CD4-positive, alpha-beta T cell treated with Interleukin-10 for 1 hour (primary cell): Measurements from ENCODE around the gene RAB5B.
"Not testable (repeated sequence)": the region's sequence is repeated elsewhere in the genome, so short reads cannot be mapped to it uniquely, and the experiment has no call there.

Source experiments
- DNase-seq: peaks from one replicate; pipeline ENCODE4 v3.0.0-alpha.2; 2020

Gene RAB5B

DNA sequence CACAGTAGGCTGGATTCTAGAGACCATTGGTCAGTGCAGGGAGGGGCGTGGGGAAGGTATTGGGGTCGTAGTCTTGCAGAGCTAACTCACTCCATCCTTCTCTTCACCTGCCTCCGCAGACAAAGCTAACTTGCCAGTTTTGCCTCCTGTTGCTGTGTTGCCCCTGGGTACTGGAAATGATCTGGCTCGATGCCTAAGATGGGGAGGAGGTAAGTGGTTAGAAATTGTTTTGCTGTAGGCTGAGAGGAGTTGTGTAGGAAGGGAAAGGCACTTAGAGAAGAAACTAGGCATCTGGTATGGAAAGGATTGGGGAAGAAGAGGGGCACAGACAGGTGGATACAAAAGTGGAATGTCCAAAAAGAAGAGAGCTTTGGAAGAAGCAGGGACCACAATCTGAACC, 31.8 kb upstream of the RAB5B start:
- no peak for DNase-seq

DNA sequence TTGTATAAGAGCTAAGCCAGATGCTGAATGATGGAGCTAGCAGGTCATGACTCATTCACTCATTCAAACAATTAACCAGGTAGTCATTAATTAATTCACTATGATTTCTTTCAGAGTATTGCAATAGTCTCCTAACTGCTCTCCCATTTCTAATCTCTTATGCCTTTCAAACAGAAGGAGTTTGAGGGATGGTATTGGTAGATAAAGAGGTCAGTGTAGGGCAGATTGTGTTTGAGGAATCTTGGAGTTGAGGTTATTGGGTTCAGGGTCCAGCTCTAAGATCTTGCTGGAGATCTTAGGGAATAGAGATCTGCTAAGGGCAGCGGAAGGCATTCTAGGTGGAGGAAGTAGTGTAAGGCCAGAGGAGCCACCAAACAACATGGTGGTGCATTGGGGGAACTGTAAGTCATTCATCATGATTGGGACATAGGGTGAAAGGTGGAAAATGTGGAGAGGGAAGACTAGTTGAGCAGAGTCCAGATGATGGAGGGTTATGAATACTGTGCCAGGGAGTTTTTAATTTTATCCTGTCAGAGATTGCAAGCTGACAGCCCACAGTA, 31.2 kb upstream of the RAB5B start:
- no peak for DNase-seq

DNA sequence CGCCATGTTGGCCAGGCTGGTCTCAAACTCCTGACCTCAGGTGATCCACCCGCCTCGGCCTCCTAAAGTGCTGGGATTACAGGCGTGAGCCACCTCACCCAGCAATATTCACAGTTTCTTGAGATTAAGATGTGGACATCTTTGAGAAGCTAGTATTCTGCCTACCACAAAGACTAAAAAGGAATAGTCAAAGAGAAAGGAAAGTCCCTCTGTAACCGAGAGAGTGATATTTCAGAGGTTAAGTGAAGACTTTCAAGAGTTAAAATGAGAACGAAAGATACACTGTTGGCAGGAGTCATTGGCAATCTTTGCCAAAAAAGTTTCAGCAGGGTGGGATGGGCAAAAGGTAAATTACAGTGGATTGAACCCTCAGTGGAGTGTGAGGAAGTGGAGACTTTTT, 27.3 kb upstream of the RAB5B start:
- no peak for DNase-seq

DNA sequence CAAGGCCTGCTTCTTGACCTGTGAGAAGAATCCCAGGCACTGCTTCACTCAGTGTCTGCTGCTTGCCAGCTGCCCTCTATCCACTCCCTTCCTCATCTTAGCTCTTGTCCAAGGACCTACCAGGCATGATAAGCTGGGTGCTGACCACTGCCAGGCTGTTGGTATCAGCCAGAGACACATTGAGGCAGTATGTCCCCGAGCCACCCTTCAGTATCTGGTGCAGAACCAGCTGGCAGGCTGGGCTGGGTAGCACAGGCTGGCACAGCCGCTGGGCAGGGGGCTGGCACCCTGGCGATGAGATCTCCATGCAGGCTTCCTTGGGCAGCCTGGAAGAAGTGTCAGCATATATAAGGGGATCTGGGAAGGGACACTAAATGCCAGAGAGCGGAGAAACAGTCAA, 18.5 kb upstream of the RAB5B start:
- no peak for DNase-seq

DNA sequence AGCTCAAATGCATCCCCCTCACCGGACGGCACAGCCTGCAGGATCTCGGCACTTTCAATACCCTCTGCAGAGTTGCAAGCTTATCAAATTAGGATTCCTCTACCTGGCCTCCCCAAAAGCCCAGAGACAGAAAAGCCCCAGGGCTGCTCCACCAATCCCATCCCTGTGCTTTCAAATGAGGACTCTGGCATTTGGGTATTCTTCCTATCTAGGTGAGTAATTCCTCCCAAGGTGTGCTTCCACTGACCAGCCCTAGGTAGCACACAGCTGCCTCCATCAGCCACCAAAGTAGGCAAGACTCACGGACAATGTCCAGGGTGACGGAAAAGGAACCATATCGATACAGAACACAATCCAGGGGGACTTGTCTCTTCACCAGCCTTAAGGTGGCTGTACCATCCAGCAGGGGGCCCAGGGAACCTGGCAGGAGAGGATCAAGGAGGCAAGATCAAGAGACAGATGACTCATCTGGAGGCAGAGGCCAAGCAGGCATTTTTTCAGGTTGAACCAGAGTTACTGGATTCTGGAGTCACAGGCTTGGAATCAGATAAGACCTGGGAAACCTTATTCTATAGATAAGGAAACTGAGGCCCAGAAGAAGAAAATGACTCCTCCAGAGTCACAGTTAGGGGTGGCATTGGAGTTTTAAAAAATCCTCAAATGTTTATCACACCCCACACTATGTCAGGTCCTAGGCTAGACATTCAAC, 17.9 kb upstream of the RAB5B start:
- DNase-seq: no peak

DNA sequence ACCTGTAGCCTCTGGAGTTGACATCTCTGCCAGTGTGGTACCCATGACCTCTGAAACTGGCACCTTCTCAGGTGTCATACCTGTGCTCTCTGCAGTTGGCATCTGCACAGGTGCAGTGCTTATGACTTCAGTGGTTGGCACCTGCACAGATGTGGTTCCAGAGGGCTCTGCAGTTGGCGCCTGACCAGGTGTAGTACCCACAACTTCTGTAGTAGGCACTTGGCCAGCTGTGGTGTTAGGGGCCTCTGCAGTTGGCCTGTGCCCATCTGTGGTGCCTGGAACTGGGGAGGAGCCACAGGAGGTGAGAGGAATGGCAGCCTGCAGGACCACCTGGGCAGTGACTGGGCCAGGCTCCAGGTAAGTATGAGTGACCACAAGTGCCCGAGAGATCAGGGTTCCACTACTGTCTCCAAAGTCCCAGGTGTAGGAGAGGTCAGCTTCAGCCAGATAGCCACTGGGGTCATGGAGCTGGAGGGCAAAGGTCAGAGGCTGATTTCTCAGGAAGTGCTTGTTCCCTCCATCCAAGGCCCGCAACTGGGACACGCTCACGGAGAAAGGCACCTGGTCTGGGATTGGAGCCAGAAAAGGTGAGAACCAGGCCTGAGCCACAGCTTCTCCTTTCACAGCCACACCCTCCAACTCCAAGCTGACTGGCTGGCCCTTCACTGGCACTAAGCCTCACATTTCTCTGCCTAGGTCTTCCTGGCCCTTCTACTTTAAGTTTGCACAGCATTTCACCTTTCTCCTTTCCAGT, 16.6 kb upstream of the RAB5B start:
- DNase-seq: no peak

DNA sequence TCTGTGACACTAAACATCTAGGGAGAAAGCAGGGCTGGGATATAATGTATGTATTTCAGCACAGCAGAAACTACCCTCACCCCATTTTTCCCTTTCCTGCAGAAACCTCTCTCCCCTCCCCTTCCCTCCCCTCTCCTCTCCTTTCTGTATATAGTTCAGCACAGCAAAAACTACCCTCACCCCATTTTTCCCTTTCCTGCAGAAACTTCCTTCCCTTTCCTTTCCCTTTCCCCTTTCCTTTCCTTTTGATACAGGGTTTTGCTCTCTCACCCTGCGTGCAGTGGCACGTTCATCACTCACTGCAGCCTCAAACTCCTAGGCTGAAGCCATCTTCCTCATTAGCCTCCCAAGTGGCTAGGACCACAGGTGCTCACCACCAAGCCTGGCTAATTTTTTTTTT, 10.1 kb upstream of the RAB5B start:
- DNase-seq: no peak

DNA sequence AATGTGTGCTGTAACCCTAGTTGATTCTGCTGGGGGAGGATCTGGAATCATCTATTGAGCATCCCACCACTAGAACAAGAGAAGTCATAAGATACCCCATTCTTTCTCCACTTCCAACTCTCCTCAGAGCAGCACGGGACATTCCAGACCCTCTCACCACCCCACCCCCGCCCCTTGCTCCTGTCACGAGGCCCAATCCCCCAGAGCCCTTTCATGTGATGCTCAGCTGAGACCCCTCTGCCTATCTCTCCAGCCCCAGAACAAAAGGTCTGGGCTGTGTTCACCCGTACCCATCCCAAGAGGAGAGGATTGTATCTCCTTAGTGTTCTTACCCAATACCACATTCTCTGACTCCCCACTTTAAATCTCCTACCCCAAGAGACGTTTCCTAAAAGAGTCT, 8.6 kb upstream of the RAB5B start:
- no peak for DNase-seq

DNA sequence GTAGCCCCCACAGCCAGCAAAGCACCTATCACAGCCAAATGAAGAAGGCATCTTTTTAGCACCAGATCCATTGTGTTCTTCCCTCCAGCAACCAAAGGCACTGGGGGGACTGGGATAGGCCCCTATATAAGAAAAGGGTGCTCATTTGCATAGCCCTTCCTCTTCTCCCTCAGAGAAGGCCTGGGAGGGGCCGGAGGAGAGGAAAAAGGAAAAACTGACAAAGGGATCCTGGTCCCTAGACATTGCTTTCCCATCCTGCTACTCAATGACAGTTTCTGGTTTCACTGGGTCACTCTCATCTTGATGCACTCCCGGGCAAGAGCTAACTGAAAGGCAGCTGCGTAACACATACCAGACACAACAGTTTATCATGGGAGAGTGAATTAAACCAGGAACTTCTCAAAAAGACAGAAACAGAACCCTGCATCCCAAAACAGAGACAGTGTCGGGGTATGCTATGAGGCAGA, 7.9 kb upstream of the RAB5B start, which contains the start of gene PMEL:
PMEL (minus strand) TSS at position 102 of the 467 bp plus-strand sequence; CDS start at position 71, 31 bp downstream.
- peak; percentile 7 for DNase-seq

DNA sequence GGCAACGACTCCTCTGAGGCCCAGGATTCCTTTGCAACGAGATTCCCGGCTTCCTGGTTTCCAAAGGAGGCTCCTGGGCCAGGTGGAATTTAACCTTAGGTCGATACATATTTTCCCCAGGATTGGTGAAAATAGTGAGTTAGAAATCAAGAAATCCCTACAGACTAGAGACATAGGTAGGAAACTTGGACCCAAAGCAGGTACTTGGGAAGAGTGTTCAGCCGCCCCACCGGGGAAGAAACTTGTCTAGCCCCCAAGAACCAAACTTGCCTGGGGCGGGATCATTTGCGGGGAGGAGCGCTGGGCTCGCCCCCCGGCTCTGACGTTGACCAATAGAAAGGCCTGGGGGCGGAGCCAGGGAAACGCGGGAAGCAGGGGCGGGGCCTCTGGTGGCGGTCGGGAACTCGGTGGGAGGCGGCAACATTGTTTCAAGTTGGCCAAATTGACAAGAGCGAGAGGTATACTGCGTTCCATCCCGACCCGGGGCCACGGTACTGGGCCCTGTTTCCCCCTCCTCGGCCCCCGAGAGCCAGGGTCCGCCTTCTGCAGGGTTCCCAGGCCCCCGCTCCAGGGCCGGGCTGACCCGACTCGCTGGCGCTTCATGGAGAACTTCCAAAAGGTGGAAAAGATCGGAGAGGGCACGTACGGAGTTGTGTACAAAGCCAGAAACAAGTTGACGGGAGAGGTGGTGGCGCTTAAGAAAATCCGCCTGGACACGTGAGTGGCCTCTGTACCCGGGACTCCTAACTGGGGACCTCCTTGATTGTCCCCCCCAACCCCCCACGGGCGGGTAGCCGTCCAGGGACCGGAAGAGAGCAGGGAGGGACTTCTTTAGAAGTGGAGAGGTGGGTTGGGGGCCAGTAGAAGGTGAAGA, 7.2 kb upstream of the RAB5B start, which contains the start of gene CDK2:
CDK2 (plus strand) TSS at position 423 of the 874 bp plus-strand sequence; CDS start at position 602, 179 bp downstream.
- DNase-seq: peak; percentile 90

DNA sequence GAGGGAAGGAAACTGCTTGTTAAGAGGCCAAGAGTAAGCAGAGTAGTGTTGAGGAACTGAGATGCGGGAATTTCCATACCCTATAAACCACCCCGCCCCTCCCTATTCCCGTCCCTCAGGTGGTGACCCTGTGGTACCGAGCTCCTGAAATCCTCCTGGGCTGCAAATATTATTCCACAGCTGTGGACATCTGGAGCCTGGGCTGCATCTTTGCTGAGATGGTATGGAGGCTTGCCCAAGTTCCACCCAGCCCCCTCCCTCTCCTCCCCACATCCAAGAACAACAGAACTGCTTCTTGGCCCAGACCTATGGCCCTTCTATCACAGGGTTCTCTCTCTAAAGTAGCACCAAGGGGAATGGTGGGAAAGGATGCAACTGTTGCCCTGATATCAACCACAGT, 4.5 kb upstream of the RAB5B start:
- no peak for DNase-seq

DNA sequence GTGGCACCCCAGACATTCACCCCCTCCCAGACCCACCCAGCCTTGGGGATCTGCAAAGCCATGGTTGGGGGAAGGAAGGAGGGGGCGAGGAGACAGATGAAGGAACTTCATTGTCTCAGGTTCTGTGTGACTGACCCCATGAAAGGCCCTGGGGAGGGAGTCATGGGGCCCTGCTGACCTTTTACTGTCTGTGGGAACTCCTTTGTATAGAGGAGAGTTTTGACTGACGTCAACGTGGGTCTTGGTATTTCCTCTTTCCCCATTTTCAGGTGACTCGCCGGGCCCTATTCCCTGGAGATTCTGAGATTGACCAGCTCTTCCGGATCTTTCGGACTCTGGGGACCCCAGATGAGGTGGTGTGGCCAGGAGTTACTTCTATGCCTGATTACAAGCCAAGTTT, 3.1 kb upstream of the RAB5B start:
- DNase-seq: no peak

DNA sequence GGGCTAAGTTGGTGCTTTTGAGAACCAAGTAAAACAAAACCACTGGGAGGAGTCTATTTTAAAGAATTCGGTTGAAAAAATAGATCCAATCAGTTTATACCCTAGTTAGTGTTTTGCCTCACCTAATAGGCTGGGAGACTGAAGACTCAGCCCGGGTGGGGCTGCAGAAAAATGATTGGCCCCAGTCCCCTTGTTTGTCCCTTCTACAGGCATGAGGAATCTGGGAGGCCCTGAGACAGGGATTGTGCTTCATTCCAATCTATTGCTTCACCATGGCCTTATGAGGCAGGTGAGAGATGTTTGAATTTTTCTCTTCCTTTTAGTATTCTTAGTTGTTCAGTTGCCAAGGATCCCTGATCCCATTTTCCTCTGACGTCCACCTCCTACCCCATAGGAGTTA, 1.8 kb upstream of the RAB5B start:
- DNase-seq: no peak

DNA sequence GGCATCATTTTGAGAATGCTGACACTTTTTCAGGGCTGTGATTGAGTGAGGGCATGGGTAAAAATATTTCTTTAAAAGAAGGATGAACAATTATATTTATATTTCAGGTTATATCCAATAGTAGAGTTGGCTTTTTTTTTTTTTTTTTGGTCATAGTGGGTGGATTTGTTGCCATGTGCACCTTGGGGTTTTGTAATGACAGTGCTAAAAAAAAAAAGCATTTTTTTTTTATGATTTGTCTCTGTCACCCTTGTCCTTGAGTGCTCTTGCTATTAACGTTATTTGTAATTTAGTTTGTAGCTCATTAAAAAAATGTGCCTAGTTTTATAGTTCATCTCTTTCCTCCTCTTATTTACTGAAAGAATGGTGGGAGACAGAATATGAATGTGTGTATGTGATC, 1.4 kb upstream of the RAB5B start:
- no peak for DNase-seq

DNA sequence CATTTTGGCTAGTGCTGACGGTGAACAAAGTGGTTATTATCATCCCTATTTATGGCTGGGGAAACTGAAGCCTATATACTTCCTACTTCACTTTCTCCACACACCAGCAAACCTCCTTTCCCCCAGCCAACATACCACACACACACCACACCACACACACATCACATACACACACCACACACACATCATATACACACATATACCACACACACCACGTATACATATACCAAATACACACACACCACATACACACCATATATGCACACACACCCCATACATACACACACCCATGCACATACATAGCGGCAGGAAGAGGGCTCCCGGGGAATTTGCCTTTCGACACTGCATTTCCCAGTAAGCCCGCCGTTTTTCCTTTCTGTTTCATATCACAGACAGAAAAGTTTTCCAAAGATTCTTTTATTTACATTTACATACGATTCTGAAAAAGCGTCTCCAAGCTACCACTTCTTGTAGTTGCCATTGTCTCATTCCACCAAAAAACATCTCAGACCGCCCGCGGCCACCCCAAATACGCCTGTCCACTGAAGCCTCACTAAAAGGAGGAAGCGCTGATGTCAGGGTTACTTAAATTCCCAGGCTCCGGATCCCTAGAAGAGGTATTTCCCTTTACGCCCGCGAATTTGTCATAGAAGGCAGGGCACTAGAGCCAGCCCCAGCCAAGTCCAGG, 823 bp upstream of the RAB5B start:
- peak; percentile 51 for DNase-seq

DNA sequence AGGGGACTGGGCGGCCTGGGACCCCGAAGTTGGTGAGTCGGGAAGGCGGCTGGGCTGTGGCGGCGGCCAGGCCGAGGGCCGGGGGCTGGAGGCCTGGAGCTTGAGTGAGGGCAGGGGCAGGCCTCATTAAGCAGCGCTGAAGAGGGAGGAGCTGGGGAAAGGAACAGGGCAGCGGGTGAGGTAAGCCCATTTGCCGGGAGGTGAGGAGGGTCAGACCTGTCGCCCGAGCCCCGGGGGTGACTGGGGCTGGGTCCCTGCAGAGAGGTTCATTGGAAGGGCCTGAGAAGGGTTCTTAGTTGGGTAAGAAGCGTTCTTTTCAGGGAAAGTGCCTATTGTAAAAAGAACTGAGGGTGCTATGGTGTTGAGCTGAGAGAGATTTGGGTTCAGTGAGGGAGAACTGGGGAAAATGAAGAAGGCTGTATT, 441 bp downstream of the RAB5B start:
- DNase-seq: peak; percentile 41

DNA sequence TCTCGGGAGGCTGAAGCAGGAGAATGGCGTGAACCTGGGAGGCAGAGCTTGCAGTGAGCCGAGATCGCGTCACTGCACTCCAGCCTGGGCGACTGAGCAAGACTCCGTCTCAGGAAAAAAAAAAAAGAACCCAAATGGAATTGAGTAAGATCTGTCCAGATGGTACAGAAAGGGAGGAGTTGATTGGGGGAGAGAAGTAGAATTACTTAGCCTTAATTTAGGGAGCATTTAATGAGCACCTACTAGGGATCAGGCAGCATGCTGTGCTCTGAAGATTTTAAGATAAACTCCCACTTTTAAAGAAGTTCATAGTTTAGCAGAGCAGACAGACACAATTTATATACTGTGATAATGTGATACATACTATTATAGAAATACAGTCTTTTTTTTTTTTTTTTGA, 4.5 kb downstream of the RAB5B start:
- DNase-seq: no peak

DNA sequence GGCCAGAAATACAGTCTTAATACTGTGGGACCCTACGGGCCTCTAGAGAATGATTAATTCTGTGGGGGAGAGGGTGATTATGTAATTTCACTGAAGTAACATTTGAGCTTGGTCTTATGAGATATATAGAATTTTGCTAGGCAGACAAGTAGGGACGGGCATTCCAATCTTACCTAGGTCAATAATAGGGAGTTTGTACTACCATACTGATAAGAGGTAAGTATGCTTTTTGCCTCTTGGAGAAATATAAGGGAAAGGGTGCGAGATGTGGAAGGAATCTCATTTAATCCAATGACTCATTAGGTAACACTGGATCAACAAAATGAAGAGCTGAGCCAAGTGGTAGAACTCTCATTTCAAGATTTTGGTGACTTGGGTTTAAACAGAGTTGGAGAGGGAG, 5.2 kb downstream of the RAB5B start:
- no peak for DNase-seq

DNA sequence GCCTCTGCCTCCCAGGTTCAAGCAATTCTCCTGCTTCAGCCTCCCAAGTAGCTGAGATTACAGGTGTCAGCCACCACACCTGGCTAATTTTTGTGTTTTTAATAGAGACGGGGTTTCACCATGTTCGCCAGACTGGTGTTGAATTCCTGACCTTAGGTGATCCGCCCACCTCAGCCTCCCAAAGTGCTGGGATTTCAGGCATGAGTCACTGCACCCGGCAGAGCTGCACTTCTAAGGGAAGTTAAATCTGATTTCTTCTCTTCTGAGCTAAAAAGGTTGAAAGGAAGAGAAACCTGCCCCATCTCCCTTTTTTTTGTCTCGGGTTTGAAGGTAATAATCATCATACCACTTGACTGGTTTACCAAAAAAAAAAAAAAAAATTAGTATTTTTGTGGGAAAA, 8.0 kb downstream of the RAB5B start:
- not testable (repeated sequence) for DNase-seq

DNA sequence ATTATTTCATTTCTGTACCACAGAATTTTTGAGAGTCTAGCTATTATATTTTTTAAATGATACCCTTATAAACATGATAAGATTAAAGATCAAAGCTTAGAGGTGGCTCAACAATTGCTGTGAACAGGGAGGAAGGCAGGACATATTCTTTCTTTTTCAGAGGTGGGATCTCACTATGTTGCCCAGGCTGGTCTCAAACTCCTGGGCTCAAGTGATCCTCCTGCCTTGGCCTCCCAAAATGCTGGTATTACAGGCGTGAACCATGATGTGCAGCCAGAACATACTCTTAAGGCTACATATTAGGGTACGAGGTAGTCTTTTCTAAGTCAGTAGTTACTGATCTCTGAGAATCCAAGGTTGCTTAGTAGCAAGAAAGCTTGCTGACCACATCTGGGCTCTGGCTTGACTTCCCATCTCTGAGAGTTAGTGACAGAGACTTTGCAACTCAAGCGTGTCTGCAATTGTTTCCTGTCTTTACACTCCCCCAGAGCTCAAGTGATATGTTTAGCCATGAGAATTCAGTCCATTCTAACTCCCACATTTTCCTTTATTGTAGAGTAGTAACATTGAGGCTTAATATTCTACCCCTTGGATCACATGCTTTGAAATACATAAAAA, 8.6 kb downstream of the RAB5B start:
- DNase-seq: no peak

DNA sequence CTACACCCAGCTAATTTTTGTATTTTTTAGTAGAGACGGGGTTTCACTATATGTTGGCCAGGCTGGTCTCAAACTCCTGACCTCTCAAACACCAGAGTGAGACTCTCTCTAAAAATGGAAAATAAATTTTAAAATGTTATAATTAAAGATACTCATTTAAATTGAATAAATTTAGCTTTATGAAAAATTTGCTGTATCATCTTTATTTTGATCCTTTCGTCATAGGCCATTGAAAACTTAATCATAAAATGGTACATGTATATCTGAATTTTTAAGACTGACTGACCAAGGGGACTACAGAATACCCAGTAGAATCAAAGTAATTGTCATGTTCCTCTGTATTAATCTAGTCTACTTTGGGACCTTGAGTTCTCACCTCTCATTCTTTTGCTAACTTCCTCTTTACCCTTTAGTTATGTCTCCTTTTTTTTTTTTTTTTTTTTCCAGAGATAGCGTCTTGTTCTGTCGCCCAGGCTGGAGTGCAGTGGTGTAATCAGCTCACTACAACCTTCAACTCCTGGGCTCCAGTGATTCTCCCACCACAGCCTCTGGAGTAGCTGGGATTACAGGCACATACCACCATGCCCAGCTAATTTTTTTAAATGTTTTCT, 9.5 kb downstream of the RAB5B start:
- no peak for DNase-seq
